HT1080 (cell line): Measurements from ENCODE around the gene TRAF3. TPM values are rescaled to one million over a fixed set of nuclear protein-coding genes. Genes with fewer than 3 reads are reported as not detected.

Source experiments
- DNase-seq: peaks from one replicate; pipeline ENCODE4 v3.0.0-alpha.2; 2015; ENCODE audit warnings: low read depth
- total RNA-seq: library from RNA; depleted of rRNA; stranded (reverse); fragments of >200 nt; shearing (Covaris generic); gene quantifications from 2 replicates; pipeline ENCODE4 v1.2.3, GENCODE V29; 2014

Gene TRAF3
- total RNA-seq, 1 experiment from 2014 or later: 24.0 TPM

DNA sequence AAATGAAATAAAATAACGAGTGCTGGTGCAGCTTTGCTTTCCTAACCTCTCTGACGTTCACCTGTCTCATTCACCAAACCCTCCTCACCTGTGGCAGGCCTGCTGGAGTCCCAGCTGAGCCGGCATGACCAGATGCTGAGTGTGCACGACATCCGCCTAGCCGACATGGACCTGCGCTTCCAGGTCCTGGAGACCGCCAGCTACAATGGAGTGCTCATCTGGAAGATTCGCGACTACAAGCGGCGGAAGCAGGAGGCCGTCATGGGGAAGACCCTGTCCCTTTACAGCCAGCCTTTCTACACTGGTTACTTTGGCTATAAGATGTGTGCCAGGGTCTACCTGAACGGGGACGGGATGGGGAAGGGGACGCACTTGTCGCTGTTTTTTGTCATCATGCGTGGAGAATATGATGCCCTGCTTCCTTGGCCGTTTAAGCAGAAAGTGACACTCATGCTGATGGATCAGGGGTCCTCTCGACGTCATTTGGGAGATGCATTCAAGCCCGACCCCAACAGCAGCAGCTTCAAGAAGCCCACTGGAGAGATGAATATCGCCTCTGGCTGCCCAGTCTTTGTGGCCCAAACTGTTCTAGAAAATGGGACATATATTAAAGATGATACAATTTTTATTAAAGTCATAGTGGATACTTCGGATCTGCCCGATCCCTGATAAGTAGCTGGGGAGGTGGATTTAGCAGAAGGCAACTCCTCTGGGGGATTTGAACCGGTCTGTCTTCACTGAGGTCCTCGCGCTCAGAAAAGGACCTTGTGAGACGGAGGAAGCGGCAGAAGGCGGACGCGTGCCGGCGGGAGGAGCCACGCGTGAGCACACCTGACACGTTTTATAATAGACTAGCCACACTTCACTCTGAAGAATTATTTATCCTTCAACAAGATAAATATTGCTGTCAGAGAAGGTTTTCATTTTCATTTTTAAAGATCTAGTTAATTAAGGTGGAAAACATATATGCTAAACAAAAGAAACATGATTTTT is 128.2 kb downstream of the TRAF3 start:
- DNase-seq: no peak

GRCh38 chr14:102906616-102907302 is 129.5 kb downstream of the TRAF3 start:
- no peak for DNase-seq

GRCh38 chr14:102907303-102907844 is 130.1 kb downstream of the TRAF3 start:
- DNase-seq: no peak

GRCh38 chr14:102907980-102908730 is 130.9 kb downstream of the TRAF3 start:
- no peak for DNase-seq

- no peak for DNase-seq
These were observed 131.7 kb downstream of the TRAF3 start for GRCh38 chr14:102908766-102909455.

- DNase-seq: no peak
These were observed 132.2 kb downstream of the TRAF3 start for GRCh38 chr14:102909462-102909861.

DNA sequence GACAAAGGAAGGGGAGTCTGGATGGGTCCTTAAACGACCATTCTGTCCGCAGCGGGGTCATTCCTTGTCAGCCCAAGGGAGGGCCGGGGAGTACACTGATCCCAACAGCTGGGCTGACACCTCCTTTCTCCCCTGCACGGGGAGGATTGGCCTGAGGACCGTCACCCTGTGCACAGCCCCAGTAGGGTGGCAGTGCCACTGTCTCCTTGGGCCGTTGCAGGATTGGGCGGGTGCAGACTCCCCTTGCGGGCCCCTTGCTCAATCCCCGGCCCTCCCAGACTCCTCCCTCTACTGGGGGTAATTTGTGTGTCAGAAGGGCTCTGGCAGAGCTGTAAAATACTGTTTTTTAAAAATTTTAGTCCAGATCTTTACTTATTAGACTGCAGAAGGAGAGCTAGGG is 132.7 kb downstream of the TRAF3 start:
- DNase-seq: no peak

GRCh38 chr14:102910442-102910841 is 133.2 kb downstream of the TRAF3 start:
- DNase-seq: no peak

DNA sequence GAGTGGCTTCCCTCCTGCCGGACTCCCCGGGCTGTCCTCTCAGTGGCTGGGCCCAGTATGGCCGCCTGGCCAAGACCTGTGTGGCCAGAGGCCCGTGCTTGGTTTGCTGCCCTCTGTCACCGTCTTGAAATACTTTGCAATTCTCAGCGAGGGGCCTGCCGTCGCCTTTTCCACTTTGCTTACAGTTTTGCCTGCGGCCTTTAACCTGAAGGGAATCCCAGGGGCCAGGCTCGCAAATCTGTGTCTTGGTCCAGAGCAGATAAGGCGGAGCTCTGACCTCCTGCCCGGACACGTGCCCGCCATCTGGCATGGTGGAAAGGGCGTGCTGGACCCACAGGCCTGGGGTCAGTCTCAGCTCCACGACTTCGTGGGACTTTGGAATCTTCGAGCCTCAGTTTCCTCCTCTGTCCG is 134.3 kb downstream of the TRAF3 start:
- DNase-seq: no peak

DNA sequence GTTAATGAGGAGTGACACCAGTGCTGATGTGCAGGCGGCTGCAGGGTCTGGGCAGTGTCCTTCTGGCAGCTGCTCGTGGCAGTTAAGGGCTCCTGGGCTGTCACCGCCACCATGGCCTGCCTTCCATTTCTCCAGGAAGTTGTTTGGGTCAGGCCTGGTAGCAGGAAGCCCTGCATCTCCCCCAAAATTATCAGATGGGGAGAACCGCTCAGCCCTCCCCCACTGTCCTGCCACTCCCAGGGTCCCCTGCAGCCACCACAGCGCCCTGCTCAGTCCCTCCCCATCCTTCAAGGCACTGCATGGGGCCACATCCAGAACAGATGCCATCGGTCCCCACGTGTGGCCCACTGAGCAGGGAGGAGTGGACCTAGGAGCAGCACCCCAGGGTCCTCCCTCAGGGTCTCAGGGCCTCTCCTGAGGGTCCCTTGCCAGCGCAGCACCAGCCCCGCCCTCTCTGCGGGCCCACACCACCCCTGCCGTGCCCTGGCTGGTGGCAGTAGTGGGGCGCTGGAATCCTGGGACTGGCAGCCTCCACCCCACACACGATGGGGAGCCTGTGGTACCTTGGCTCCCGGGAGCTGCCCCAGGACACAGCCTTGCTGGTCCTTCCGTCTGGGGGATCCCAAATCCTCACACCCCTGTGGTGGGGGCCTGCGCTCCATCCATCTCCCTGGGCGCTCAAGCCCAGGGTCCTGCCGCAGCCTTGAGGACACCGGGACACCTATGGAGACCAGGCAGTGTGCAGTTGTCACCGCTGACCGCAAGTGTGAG is 134.9 kb downstream of the TRAF3 start:
- DNase-seq: no peak

DNA sequence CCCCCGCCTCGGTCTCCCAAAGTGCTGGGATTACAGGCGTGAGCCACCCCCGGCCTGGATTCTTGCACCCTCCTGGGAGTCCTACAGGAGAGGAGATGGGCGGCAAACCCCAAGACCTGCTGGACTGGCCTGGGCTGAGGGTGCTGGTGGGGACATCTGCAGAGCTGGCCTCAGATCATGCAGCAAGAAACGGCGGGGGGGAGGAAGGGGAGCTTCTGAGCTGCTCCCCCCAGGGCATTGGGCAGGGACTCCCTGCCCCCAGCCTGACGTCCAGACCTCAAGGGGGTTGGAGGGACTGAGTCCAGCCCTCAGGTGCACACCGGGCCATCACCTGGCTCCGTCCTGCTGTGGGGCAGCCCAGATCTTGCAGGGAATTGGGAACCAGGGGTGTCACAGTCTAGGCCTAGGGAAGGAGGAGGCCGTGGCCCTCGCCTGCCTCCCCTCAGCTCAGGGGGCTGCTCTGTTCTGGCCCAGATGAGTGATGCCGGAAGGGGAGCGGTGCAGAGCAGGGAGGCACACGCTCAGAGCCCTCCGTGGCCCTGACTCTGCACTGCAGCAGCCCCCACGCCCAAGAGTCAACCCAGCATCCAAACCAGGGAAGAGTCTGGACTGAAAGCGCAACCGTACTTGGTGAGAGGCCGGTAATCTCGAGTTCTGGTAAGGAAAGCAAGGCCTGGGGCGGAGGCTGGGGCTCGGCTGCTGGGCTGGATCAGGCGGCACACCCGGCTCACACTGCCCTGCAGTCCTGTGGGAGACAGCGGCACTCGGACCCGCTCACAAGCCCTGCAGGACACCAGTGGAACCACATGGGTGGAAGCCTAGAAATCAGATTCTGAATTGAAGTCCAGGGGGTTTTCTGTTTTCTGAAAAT is 136.3 kb downstream of the TRAF3 start:
- DNase-seq: no peak

GRCh38 chr14:102914474-102915291 is 137.4 kb downstream of the TRAF3 start:
- no peak for DNase-seq

DNA sequence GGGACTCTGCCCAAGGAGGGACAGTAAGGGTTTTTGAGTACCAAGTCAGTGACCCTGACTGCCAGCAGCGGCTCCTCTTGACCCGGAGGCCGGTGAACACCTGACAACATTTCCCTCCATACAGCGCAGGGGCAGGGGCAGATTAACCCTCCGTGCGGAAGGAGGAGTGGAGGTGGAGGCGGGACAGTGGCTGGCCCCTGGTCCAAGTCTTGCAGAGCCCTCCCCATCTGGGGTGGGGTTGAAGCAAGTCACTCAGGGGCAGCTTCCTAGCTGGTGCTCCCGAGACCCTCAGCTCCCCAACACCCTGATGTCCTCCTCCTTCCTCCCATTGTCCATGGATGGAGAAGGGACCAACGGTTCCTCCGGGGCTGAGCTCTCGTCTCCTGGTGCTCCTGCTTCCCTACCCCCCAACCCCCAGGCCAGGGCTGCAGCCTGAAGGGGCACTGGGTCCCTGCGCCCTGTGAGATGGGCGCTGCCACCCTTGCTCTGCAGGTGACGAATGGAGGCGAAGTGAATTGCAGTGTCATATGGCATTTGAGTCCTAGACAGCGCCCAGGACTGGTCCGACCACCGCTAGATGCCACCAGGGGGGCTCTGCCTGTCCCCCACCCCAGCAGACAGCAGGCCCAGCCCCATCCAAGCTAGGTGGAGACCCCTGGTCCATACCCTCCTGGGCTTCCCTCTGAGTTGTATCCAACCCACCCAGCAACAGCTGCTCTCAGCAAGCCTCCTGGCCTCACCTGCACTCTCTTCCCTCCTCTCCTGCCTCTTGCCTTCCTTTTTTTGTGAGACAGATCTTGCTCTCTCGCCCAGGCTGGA is 138.3 kb downstream of the TRAF3 start:
- no peak for DNase-seq

DNA sequence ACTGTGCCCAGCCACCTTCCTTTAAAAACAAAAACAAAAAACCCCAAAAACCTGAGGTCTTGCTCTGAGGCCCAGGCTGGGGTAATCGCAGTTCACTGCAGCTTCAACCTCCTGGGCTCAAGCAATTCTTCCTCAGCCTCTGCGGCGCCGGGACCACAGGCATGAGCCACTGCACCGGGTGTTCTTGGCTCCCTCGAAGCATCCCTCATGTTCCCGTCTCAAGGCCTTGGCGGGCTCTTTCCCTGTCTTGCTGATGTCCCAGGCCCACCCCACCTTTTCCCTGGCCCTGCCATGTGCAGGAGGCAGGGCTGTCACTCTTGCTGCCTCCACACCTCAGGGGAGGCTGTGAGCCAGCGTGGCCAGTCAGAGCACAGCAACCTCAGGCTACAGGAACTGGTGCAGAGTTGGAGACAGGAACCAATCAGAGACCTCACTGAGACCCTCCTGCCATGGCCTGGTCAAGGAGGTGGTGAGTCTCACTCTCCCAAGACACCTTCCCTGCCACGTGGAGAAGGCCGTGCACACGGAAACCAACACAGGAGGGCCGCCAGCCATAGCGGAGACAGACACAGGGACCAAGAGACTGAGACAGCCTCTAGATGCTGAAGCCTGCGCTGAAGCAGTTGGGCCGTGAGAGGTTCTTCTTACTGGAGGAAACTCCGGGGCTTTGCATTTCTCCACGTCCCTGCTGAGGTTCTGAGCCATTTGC is 139.3 kb downstream of the TRAF3 start:
- DNase-seq: no peak

- no peak for DNase-seq
These were observed 139.8 kb downstream of the TRAF3 start for GRCh38 chr14:102917056-102917385.

GRCh38 chr14:102917469-102918211 is 140.4 kb downstream of the TRAF3 start:
- DNase-seq: peak; percentile 33
